Astrocyte (in vitro differentiated cells and primary cell): ENCODE results near the gene AMPH.

Experiments
- CTCF ChIP-seq: IDR thresholded peaks from 2 replicates; pipeline ENCODE4 v1.5.1; 2011; ENCODE audit warnings: low read depth, mild to moderate bottlenecking, inconsistent platforms, low read length, moderate library complexity; ENCODE audit not compliant: insufficient read depth
- EZH2 ChIP-seq: IDR thresholded peaks from 2 replicates; pipeline ENCODE4 v1.6.1; 2012; ENCODE audit warnings: mild to moderate bottlenecking, low read length, inconsistent platforms; ENCODE audit not compliant: insufficient read depth

- TF ChIP-seq CTCF = no peak
- no peak for TF ChIP-seq EZH2
Measured at GRCh38 chr7:38461887-38462286, 169.3 kb downstream of the AMPH start.
